IMR-90 (cell line): ENCODE measurements around the gene CHGA. TPM values are rescaled to one million over a fixed set of nuclear protein-coding genes. Genes with fewer than 3 reads are reported as not detected.

Source experiments
- ATAC-seq: fragments of 200-7000 bp; cut with Tn5 transposase; 2 replicates; pipeline ENCODE4 v1.9.1; 2020; ENCODE audit warnings: low read depth, mild to moderate bottlenecking, moderate library complexity
- BruUV-seq: library from RNA; stranded (reverse); fragments of 400-500 nt; replicated peaks from 2 replicates; lab custom pipeline; 2021; lab: Mats Ljungman, UMichigan
- CTCF ChIA-PET: fragments of 300-600 bp; formaldehyde crosslinking; extraction: SDS; loops from one replicate; lab custom pipeline; 2021; ENCODE audit warnings: antibody characterized with exemption; lab: Yijun Ruan, JAX
- POLR2A ChIA-PET: fragments of 300-600 bp; sonication (Branson Sonifier 250); formaldehyde crosslinking; loops from one replicate; lab custom pipeline; 2022; ENCODE audit warnings: antibody characterized with exemption; ENCODE audit not compliant: unreplicated experiment; lab: Charles Lee
- DNase-seq: peaks from one replicate; pipeline ENCODE4 v3.0.0; 2013
- H2AFZ ChIP-seq: replicated peaks from 2 replicates; pipeline ENCODE3; 2013; ENCODE audit warnings: low read length, mild to moderate bottlenecking; ENCODE audit not compliant: poor library complexity
- H2AK5ac ChIP-seq: 2 replicates; pipeline ENCODE4 v1.6.1; 2013; ENCODE audit warnings: low read depth, low read length, inconsistent platforms
- H2AK9ac ChIP-seq: replicated peaks from 2 replicates; pipeline ENCODE3; 2013; ENCODE audit warnings: mild to moderate bottlenecking, low read depth, low read length, moderate library complexity; ENCODE audit not compliant: poor library complexity
- H2BK120ac ChIP-seq: 2 replicates; pipeline ENCODE4 v1.6.1; 2013; ENCODE audit warnings: low read depth, low read length, inconsistent platforms
- H2BK15ac ChIP-seq: 3 replicates; pipeline ENCODE4 v1.6.1; 2013; ENCODE audit warnings: low read depth, low read length, inconsistent platforms
- H2BK20ac ChIP-seq: 2 replicates; pipeline ENCODE4 v1.6.1; 2013; ENCODE audit warnings: low read depth, mild to moderate bottlenecking, inconsistent platforms, low read length, moderate library complexity
- H2BK5ac ChIP-seq: 2 replicates; pipeline ENCODE4 v1.6.1; 2013; ENCODE audit warnings: mild to moderate bottlenecking, low read depth, low read length, inconsistent platforms; ENCODE audit not compliant: poor library complexity, severe bottlenecking
- H3K14ac ChIP-seq: replicated peaks from 2 replicates; pipeline ENCODE4 v1.6.1; 2013; ENCODE audit warnings: low read depth, low read length, inconsistent platforms
- H3K18ac ChIP-seq: 2 replicates; pipeline ENCODE4 v1.6.1; 2013; ENCODE audit warnings: low read depth, low read length, control low read depth
- H3K23ac ChIP-seq: 2 replicates; pipeline ENCODE4 v1.6.1; 2013; ENCODE audit warnings: low read depth, low read length, inconsistent platforms
- H3K27ac ChIP-seq: 2 replicates; pipeline ENCODE4 v1.5.1; 2013; ENCODE audit warnings: mild to moderate bottlenecking, control low read depth, low read length; ENCODE audit not compliant: insufficient read depth
- H3K27me3 ChIP-seq: 2 replicates; pipeline ENCODE4 v1.6.1; 2013; ENCODE audit warnings: low read length; ENCODE audit not compliant: control insufficient read depth, insufficient read depth
- H3K36me3 ChIP-seq: 2 replicates; pipeline ENCODE4 v1.6.1; 2013; ENCODE audit warnings: low read length, mixed read lengths; ENCODE audit not compliant: control insufficient read depth, insufficient read depth
- H3K4ac ChIP-seq: 2 replicates; pipeline ENCODE4 v1.6.1; 2013; ENCODE audit warnings: low read depth, low read length, inconsistent platforms
- H3K4me1 ChIP-seq: 2 replicates; pipeline ENCODE4 v1.6.1; 2013; ENCODE audit warnings: low read length, mixed read lengths; ENCODE audit not compliant: control insufficient read depth, insufficient read depth
- H3K4me2 ChIP-seq: 2 replicates; pipeline ENCODE4 v1.6.1; 2013; ENCODE audit warnings: low read depth, mild to moderate bottlenecking, control low read depth, low read length, moderate library complexity
- H3K4me3 ChIP-seq: 2 replicates; pipeline ENCODE4 v1.5.1; 2013; ENCODE audit warnings: low read depth, mild to moderate bottlenecking, control low read depth, low read length, moderate library complexity; ENCODE audit not compliant: insufficient read depth
- H3K56ac ChIP-seq: 2 replicates; pipeline ENCODE4 v1.6.1; 2013; ENCODE audit warnings: low read length, inconsistent platforms; ENCODE audit not compliant: insufficient read depth; ENCODE audit errors: extremely low read depth
- H3K79me1 ChIP-seq, 2 experiments: 2 replicates each; pipeline ENCODE4 v1.6.1; 2013; ENCODE audit warnings: low read length in 2 of 2, inconsistent platforms in 1 of 2, low read depth in 1 of 2
- H3K9ac ChIP-seq: 2 replicates; pipeline ENCODE4 v1.6.1; 2013; ENCODE audit warnings: low read depth, low read length, control low read depth
- H3K9me1 ChIP-seq: 2 replicates; pipeline ENCODE4 v1.6.1; 2013; ENCODE audit warnings: low read length, inconsistent platforms; ENCODE audit not compliant: insufficient read depth
- H3K9me3 ChIP-seq: 2 replicates; pipeline ENCODE4 v1.6.1; 2013; ENCODE audit warnings: low read length; ENCODE audit not compliant: control insufficient read depth, insufficient read depth
- H4K20me1 ChIP-seq: 2 replicates; pipeline ENCODE4 v1.6.1; 2013; ENCODE audit warnings: low read length, inconsistent platforms; ENCODE audit not compliant: insufficient read depth
- H4K5ac ChIP-seq: 2 replicates; pipeline ENCODE4 v1.6.1; 2013; ENCODE audit warnings: mild to moderate bottlenecking, low read depth, low read length, control low read depth
- H4K8ac ChIP-seq, 2 experiments: 2 replicates each; pipeline ENCODE4 v1.6.1; 2013; ENCODE audit warnings: low read depth in 2 of 2, low read length in 2 of 2, control low read depth in 1 of 2, inconsistent platforms in 1 of 2
- H4K91ac ChIP-seq: 2 replicates; pipeline ENCODE4 v1.6.1; 2013; ENCODE audit warnings: low read depth, low read length, inconsistent platforms; ENCODE audit not compliant: insufficient read depth
- MAZ ChIP-seq: IDR thresholded peaks from 2 replicates; pipeline ENCODE4 v1.6.1; 2012; ENCODE audit warnings: low read depth, mild to moderate bottlenecking, low read length, improper control_type of control experiment, moderate library complexity, borderline replicate concordance
- WGBS, 2 experiments: methylation state at CpG; one replicate each; pipeline versions ENCODE4 v1.1.5 to v1.1.7; 2013; ENCODE audit warnings: missing lambda C conversion rate in 2 of 2; ENCODE audit not compliant: insufficient read length in 1 of 2; ENCODE audit errors: extremely low coverage in 2 of 2; 5-methylcytosine and 5-hydroxymethylcytosine counted together
- dilution Hi-C: fragments of 300-500 bp; cut with HindIII; formaldehyde crosslinking; loops from one replicate; pipeline ENCODE4 v1.14.3; 2018; ENCODE audit warnings: low sequenced_read_pairs; ENCODE audit not compliant: unreplicated experiment
- in situ Hi-C: fragments of 300-500 bp; cut with MboI; formaldehyde crosslinking; loops from 3 replicates; pipeline ENCODE4 v1.14.3; 2019; ENCODE audit warnings: low sequenced_read_pairs, inconsistent platforms, mixed read lengths
- intact Hi-C: fragments of 100-400 bp; cut with micrococcal nuclease; formaldehyde crosslinking; loops from 2 replicates; pipeline ENCODE4 v1.10.0; 2022
- polyA plus RNA-seq, 3 experiments: library from polyadenylated mRNA; depleted of rRNA; stranded (reverse); fragments of >200 nt; gene quantifications; 2 replicates each; pipeline ENCODE4 v1.2.3, GENCODE V29; 2012; ENCODE audit warnings: low replicate concordance in 1 of 3
- total RNA-seq: library from RNA; depleted of rRNA; stranded (reverse); fragments of >200 nt; gene quantifications from 2 replicates; pipeline ENCODE4 v1.2.3, GENCODE V29; 2012

Gene CHGA
- total and polyA plus RNA-seq, 2 of the 4 experiments (the other 2 are of a cell fraction) = not detected

GRCh38 chr14:92907316-92907911, 15.5 kb upstream of the CHGA start:
- H2BK5ac ChIP-seq = no peak overlapping the region
- no peaks in the 10 kb centered on the region for H3K4me1 ChIP-seq
- H3K18ac ChIP-seq = no peak overlapping the region
- H3K9me1 ChIP-seq = no peaks in the 10 kb centered on the region
- H2AK5ac ChIP-seq = no peak overlapping the region
- H3K9ac ChIP-seq = no peak overlapping the region
- intact Hi-C loops (no loop called here), dilution Hi-C loops (no loop called here), in situ Hi-C loops (no loop called here)
- H3K27me3 ChIP-seq = peaks cover 15% of the 10 kb centered on the region; the same call in 1 of the 2 replicates
- H4K20me1 ChIP-seq = no peaks in the 10 kb centered on the region
- ChIA-PET POLR2A (no interaction called here), CTCF (no interaction called here)
- H2AFZ ChIP-seq = no peak overlapping the region
- H2BK15ac ChIP-seq = no peak overlapping the region
- no peaks in the 10 kb centered on the region for H3K9me3 ChIP-seq
- H3K36me3 ChIP-seq = no peaks in the 10 kb centered on the region
- no peak overlapping the region for H3K23ac ChIP-seq
- no peak overlapping the region for H4K5ac ChIP-seq
- H4K91ac ChIP-seq = no peak overlapping the region
- no peak overlapping the region for H2BK120ac ChIP-seq
- no peak for TF ChIP-seq MAZ
- H4K8ac ChIP-seq = no peak overlapping the region
- H3K4me2 ChIP-seq = no peak overlapping the region
- H3K4ac ChIP-seq = no peak overlapping the region
- no peak overlapping the region for H3K14ac ChIP-seq
- no peaks in the 10 kb centered on the region for H3K79me1 ChIP-seq
- ATAC-seq (no peak), DNase-seq (no peak)
- no peak overlapping the region for H2BK20ac ChIP-seq
- H3K56ac ChIP-seq = no peak overlapping the region
- no peak overlapping the region for H3K27ac ChIP-seq
- H2AK9ac ChIP-seq = no peak overlapping the region
- BruUV-seq = no TSS peak
- no CpG with 5 or more reads among the region's 6 CpGs for WGBS, 2 experiments
- H3K4me3 ChIP-seq = no peak overlapping the region
